Measurements from ENCODE around the gene SPO11. TPM values are rescaled to one million over a fixed set of nuclear protein-coding genes. Genes with fewer than 3 reads are reported as not detected.

SPO11 gene
- total RNA-seq, 1 donor from 2014 or later: not detected

GRCh38 chr20:57369596-57369995 lies 40.0 kb downstream of the SPO11 start:
- no peak for DNase-seq (ENCODE audit: low read depth)
- TF ChIP-seq CTCF (conservative IDR thresholded peaks at IDR 0.05; ENCODE audit: low read depth, low read length): no peak
- H3K4me3 ChIP-seq (ENCODE audit: low read depth, low read length): no peak overlapping the region

- H3K4me3 ChIP-seq (ENCODE audit: low read depth, low read length): no peak overlapping the region
- TF ChIP-seq CTCF (conservative IDR thresholded peaks at IDR 0.05; ENCODE audit: low read depth, low read length): no peak
- no peak for DNase-seq (ENCODE audit: low read depth)
Measured at GRCh38 chr20:57370316-57370715, 40.7 kb downstream of the SPO11 start.

- TF ChIP-seq CTCF (conservative IDR thresholded peaks at IDR 0.05; ENCODE audit: low read depth, low read length): no peak
- no peak overlapping the region for H3K4me3 ChIP-seq (ENCODE audit: low read depth, low read length)
- DNase-seq (ENCODE audit: low read depth): no peak
Measured at GRCh38 chr20:57371363-57371762, 41.8 kb downstream of the SPO11 start.

DNA sequence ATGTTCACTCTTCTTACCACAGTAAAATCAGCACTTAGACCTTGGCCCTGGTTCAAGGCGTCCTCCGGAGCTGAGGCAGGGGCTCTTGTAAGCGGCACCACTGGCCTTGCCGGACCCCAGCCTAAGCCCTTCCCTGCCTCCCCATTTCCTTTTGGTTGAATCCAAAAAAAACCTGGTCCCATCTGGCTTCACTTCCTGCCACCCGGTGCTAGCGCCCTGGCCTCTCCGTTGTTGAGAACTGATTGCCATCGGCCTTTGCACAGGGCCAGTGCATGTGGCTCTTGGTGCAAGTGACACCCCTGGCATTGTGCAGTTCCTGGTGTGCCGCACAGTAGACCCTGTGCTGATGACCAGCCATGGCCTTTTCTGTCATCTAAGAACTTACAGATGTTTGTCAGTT lies 42.6 kb downstream of the SPO11 start:
- no peak overlapping the region for H3K4me3 ChIP-seq (ENCODE audit: low read depth, low read length)
- no peak for DNase-seq (ENCODE audit: low read depth)
- TF ChIP-seq CTCF (conservative IDR thresholded peaks at IDR 0.05; ENCODE audit: low read depth, low read length): no peak

DNA sequence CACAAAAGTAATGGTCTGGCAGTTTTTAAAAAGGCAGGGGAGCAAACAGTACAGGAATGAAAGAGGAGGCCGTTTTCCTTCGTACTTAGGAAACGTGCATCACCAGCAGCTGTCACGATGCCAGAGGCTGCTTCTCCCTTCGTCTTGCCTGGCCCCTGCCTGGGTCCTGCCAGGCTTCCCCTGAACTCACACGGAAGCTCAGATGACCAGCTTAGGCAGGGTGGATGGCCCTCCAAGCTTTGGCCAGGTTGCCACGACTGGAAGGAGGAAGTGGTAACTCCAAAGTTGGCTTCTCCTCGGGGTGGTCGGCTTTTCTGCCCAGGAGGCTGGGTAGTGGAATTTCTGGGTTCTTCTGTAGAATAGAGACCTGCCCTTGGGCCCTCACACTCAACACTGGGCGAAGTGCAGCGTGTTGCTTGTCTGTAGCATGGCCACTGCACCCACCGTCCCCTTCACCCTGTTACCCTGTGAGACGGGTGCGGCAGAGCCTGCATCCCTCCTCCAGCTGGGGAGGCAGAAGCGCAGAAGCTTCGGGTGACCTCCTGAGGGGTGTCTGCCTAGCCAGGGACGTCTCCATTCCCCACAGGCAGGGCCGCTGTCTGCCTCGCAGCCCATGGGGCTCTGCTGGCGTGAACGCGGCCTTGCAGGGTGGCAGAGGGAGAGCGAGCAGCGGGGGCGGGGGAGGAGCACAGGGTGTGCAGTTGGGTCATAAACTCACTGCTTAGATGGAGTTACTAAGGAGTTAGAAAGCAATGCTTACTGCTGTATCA lies 43.2 kb downstream of the SPO11 start:
- DNase-seq (ENCODE audit: low read depth): no peak
- TF ChIP-seq CTCF (conservative IDR thresholded peaks at IDR 0.05; ENCODE audit: low read depth, low read length): no peak
- H3K4me3 ChIP-seq (ENCODE audit: low read depth, low read length): no peak overlapping the region

DNA sequence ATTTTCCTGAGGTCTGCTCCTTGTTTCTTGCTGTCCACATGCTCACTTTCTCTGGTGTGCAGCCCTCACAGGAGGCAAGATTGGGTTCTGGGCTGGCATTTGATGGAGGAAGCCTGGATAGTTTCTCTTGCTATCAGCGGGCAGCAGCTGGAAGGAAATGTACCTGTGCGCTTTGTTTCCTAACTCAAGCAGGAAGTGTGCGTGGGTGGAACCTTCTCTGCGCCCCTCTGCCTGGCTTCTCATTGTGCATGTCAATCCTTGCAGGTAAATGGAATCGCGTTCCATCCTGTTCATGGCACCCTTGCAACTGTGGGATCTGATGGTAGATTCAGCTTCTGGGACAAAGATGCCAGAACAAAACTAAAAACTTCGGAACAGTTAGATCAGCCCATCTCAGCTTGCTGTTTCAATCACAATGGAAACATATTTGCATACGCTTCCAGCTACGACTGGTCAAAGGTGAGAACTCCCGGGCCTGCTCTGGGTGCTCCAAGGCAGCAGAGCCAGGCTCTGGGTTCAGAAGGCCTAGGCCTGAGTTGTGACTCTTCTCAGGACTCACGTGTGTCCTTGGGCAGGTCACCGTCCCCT lies 44.8 kb downstream of the SPO11 start:
- DNase-seq (ENCODE audit: low read depth): no peak
- no peak for TF ChIP-seq CTCF (conservative IDR thresholded peaks at IDR 0.05; ENCODE audit: low read depth, low read length)
- H3K4me3 ChIP-seq (ENCODE audit: low read depth, low read length): no peak overlapping the region
